HG03354 (cell line): ENCODE results near the gene KLK5.
"Not testable (repeated sequence)": the region's sequence is repeated elsewhere in the genome, so short reads cannot be mapped to it uniquely, and the experiment has no call there.

Source experiments
- ATAC-seq: cut with Tn5 transposase; IDR thresholded peaks from one replicate; pipeline ENCODE4 v1.9.1; 2021; ENCODE audit warnings: mild to moderate bottlenecking; ENCODE audit not compliant: unreplicated experiment, poor library complexity, severe bottlenecking

Gene KLK5

DNA sequence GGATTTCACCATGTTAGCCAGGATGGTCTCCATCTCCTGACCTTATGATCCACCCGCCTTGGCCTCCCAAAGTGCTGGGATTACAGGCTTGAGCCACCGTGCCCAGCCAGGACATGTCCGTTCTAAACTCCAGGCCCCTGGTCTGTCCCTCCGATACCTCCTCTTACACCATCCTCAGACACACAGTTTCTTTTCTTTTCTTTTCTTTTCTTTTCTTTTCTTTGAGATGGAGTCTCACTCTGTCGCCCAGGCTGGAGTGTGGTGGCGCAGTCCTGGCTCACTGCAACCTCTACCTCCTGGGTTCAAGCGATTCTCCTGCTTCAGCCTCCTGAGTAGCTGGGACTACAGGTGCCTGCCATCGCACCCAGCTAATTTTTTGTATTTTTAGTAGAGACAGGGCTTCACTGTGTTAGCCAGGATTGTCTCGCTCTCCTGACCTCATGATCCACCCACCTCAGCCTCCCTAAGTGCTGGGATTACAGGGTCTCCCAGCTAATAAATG lies 56.7 kb downstream of the KLK5 start:
- ATAC-seq = not testable (repeated sequence)

DNA sequence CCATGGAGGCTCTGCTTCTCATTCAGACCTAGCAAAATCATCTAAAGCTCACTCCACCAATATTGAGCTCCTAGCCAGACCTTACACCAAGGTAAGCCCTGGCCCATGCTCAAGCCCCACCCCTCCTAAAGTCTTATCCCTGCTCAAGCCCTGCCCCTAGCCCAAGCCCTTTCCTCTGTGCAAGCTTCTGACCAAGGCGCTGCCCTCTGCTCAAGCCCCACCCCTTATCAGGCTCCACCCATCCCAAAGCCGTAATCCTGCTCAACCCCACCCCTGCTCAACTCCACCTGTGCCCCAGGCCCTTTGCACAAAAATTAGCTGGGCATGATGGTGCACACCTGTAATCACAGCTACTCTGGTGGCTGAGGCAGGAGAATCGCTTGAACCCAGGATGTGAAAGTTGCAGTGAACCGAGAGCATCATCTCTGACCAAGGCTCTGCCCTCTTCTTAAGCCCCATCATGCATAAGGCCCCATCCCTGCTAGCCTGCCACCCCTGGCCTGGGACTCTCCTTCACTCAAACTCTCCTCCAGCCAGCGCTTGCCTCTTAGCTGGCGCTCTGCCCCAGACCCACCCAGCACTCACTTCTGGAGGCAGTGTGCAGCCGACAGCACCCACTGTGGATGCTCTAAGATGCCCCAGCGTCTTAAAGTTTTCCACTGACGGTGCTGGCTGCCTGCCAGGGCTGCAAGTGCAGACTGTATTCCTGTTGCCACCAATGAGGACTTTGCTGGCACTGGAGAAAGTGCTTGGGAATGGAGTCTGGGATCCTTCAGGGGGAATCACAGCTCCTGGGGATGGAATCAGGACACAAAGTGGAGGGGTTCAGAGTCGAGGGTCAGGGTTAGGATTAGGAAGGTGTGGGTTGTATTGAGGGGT lies 58.1 kb downstream of the KLK5 start:
- ATAC-seq = no peak
